AML-193 (cell line): ENCODE measurements around the gene AKAP8.
"Not testable (repeated sequence)": the region's sequence is repeated elsewhere in the genome, so short reads cannot be mapped to it uniquely, and the experiment has no call there.

Experiments
- DNase-seq, 2 experiments: peaks; one replicate each; lab custom pipeline; 2025; lab: John Stamatoyannopoulos, UW

AKAP8 gene

GRCh38 chr19:15379083-15379998, at the start of gene AKAP8:
Gene AKAP8, minus strand, starts transcription at chr19:15379787. Its CDS starts 56 bp downstream, at chr19:15379731.
- peak; percentile 91 to 92 for DNase-seq

- DNase-seq = no peak
Measured at GRCh38 chr19:15427991-15428471, 48.4 kb upstream of the AKAP8 start.

GRCh38 chr19:15427350-15427700, 47.7 kb upstream of the AKAP8 start:
- DNase-seq = no peak

- no peak for DNase-seq
Measured at GRCh38 chr19:15426485-15427349, 47.1 kb upstream of the AKAP8 start.

- DNase-seq = no peak
Measured at GRCh38 chr19:15425321-15425950, 45.8 kb upstream of the AKAP8 start.

GRCh38 chr19:15424692-15425272, 45.2 kb upstream of the AKAP8 start:
- DNase-seq = no peak

GRCh38 chr19:15424121-15424520, 44.5 kb upstream of the AKAP8 start:
- no peak for DNase-seq

GRCh38 chr19:15423130-15423529, 43.5 kb upstream of the AKAP8 start:
- DNase-seq = no peak

- DNase-seq = no peak
Measured at GRCh38 chr19:15422296-15423075, 42.9 kb upstream of the AKAP8 start.

- no peak for DNase-seq
Measured at GRCh38 chr19:15421721-15422260, 42.2 kb upstream of the AKAP8 start.

GRCh38 chr19:15421136-15421695, 41.6 kb upstream of the AKAP8 start:
- DNase-seq = no peak

- no peak for DNase-seq
Measured at GRCh38 chr19:15419413-15420025, 39.9 kb upstream of the AKAP8 start.

GRCh38 chr19:15418579-15419412, 39.2 kb upstream of the AKAP8 start, which contains the start of gene AKAP8L:
Gene AKAP8L, minus strand, starts transcription at chr19:15418988. Its CDS starts 65 bp downstream, at chr19:15418923.
- peak; percentile 98 to 99 for DNase-seq

- no peak for DNase-seq
Measured at GRCh38 chr19:15418231-15418578, 38.6 kb upstream of the AKAP8 start.

GRCh38 chr19:15417699-15418098, 38.1 kb upstream of the AKAP8 start:
- DNase-seq = no peak

- no peak for DNase-seq
Measured at GRCh38 chr19:15412832-15413231, 33.2 kb upstream of the AKAP8 start.

GRCh38 chr19:15411351-15411750, 31.8 kb upstream of the AKAP8 start:
- not testable (repeated sequence) for DNase-seq

- DNase-seq = no peak
Measured at GRCh38 chr19:15404780-15405211, 25.2 kb upstream of the AKAP8 start.
